Cardiac muscle cell (in vitro differentiated cells and primary cell): Measurements from ENCODE around the gene STON1. TPM values are rescaled to one million over a fixed set of nuclear protein-coding genes. Genes with fewer than 3 reads are reported as not detected.

Source experiments
- DNase-seq, 2 donors: peaks; one replicate each; pipeline versions ENCODE4 v3.0.0 to v3.0.0-alpha.2; 2010 to 2017; ENCODE audit warnings: low read depth in 1 of 2, low spot score in 1 of 2
- H3K27ac ChIP-seq: fragments of 200-600 bp; sonication (generic); 2 replicates; pipeline ENCODE4 v1.5.1; 2016
- H3K27me3 ChIP-seq: fragments of 200-600 bp; sonication (generic); 2 replicates; pipeline ENCODE4 v1.6.0; 2016; ENCODE audit warnings: control low read depth
- H3K36me3 ChIP-seq: fragments of 200-600 bp; sonication (generic); 2 replicates; pipeline ENCODE4 v1.5.1; 2016; ENCODE audit warnings: control low read depth
- H3K4me1 ChIP-seq: fragments of 200-600 bp; sonication (generic); 2 replicates; pipeline ENCODE4 v1.8.1; 2017; ENCODE audit warnings: low read depth, mild to moderate bottlenecking, mixed run types
- H3K4me3 ChIP-seq: fragments of 200-600 bp; sonication (generic); 2 replicates; pipeline ENCODE4 v1.5.1; 2016; ENCODE audit warnings: mild to moderate bottlenecking
- H3K9me3 ChIP-seq: fragments of 200-600 bp; sonication (generic); 2 replicates; pipeline ENCODE4 v1.5.1; 2017; ENCODE audit warnings: low read depth, mild to moderate bottlenecking, control low read depth
- polyA plus RNA-seq: library from polyadenylated mRNA; unstranded; fragments of >200 nt; fragmentation: Nextera tagmentation; extraction: Ambion mirVana; gene quantifications from 2 replicates; pipeline ENCODE4 v1.2.1, GENCODE V29; 2016
- total RNA-seq: library from RNA; depleted of rRNA; stranded (reverse); fragments of >200 nt; gene quantifications from 2 replicates; pipeline ENCODE4 v1.2.3, GENCODE V29; 2016
- TF ChIP-seq, protein P1 (sequence below): IDR thresholded peaks from 2 replicates; pipeline ENCODE4 v1.5.1; 2012; ENCODE audit warnings: low read depth, mild to moderate bottlenecking, low read length

Gene STON1
- total and polyA plus RNA-seq, 2 experiments from 2014 or later = 4.9 to 9.5 TPM

GRCh38 chr2:48534781-48535180, 4.8 kb downstream of the STON1 start:
- H3K9me3 ChIP-seq = no peaks in the 10 kb centered on the region
- H3K36me3 ChIP-seq = no peaks in the 10 kb centered on the region
- DNase-seq = no peak
- peaks cover 3% of the 10 kb centered on the region for H3K4me1 ChIP-seq
- TF ChIP-seq, protein P1, sequence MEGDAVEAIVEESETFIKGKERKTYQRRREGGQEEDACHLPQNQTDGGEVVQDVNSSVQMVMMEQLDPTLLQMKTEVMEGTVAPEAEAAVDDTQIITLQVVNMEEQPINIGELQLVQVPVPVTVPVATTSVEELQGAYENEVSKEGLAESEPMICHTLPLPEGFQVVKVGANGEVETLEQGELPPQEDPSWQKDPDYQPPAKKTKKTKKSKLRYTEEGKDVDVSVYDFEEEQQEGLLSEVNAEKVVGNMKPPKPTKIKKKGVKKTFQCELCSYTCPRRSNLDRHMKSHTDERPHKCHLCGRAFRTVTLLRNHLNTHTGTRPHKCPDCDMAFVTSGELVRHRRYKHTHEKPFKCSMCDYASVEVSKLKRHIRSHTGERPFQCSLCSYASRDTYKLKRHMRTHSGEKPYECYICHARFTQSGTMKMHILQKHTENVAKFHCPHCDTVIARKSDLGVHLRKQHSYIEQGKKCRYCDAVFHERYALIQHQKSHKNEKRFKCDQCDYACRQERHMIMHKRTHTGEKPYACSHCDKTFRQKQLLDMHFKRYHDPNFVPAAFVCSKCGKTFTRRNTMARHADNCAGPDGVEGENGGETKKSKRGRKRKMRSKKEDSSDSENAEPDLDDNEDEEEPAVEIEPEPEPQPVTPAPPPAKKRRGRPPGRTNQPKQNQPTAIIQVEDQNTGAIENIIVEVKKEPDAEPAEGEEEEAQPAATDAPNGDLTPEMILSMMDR = no peak
- H3K27ac ChIP-seq = no peak overlapping the region
- no peaks in the 10 kb centered on the region for H3K27me3 ChIP-seq
- no peak overlapping the region for H3K4me3 ChIP-seq

DNA sequence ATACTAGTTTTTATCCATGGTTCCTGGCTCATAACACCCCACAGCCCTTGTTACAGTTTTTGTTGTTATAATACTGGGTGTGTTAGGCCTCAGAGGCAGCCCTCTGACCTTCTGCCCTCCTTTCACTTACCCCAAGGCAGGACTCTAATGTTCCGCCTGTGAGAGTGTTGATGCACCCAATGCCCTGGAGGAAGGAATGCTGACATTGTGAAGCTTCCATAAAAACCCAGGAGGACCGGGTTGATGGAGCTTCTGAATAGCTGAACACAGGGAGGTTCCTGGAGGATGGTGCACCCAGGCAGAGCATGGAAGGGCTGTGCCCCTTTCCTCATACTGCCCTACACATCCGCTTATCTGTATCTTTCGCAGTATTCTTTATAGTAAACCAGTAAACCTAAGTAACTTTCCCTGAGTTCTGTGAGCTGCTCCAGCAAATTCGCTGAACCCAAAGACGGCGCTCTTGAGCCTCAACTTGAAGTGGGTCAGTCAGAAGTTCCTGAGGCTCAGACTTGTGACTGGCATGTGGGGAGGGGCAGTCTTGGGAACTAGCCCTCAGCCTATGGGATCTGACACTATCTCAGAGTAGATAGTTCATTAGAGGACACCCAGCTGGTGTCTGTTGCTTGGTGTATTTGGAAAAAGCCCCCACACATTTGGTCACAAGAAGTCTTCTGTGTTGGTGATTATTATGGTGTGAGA, 10.4 kb downstream of the STON1 start:
- Histone ChIP-seq H3K4me1 (no peaks in the 10 kb centered on the region), H3K27me3 (no peaks in the 10 kb centered on the region), H3K27ac (no peak overlapping the region), H3K36me3 (no peaks in the 10 kb centered on the region), H3K4me3 (no peak overlapping the region), H3K9me3 (no peaks in the 10 kb centered on the region)
- TF ChIP-seq, protein P1 = no peak
- DNase-seq = no peak

GRCh38 chr2:48541666-48542389, 11.9 kb downstream of the STON1 start:
- no peaks in the 10 kb centered on the region for H3K9me3 ChIP-seq
- H3K36me3 ChIP-seq = no peaks in the 10 kb centered on the region
- H3K27me3 ChIP-seq = no peaks in the 10 kb centered on the region
- TF ChIP-seq, protein P1 = no peak
- H3K27ac ChIP-seq = no peak overlapping the region
- DNase-seq = no peak
- H3K4me3 ChIP-seq = no peak overlapping the region
- H3K4me1 ChIP-seq = peaks cover 8% of the 10 kb centered on the region

GRCh38 chr2:48543895-48544294, 13.9 kb downstream of the STON1 start:
- peak in 1 of 2 donors; percentile 35 for DNase-seq
- TF ChIP-seq, protein P1 = no peak
- Histone ChIP-seq H3K9me3 (no peaks in the 10 kb centered on the region), H3K4me1 (peaks cover 8% of the 10 kb centered on the region), H3K27me3 (no peaks in the 10 kb centered on the region), H3K27ac (no peak overlapping the region), H3K36me3 (no peaks in the 10 kb centered on the region), H3K4me3 (no peak overlapping the region)

DNA sequence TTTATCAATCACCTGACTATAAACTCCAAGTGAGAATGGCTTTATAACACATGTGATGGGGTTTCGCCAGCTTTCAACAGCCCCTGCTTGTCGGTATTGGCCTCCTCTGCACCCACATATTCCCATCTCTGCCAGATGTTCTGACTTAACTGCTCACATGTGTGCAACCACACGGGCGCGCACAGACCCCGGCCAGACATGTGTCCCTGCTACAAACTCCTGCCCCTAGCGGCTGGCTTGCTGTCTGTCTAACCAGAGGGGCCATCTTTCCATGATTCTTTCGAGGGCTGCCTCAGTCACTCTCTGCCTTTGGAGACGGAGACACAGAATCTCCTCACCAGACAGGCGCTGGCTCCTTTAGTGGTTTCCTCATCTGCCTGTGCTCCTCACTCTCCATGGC, 15.3 kb downstream of the STON1 start:
- no peaks in the 10 kb centered on the region for H3K27me3 ChIP-seq
- H3K9me3 ChIP-seq = no peaks in the 10 kb centered on the region
- no peak overlapping the region for H3K27ac ChIP-seq
- no peak for DNase-seq
- TF ChIP-seq, protein P1 = no peak
- H3K4me1 ChIP-seq = peaks cover 8% of the 10 kb centered on the region
- H3K4me3 ChIP-seq = no peak overlapping the region
- no peaks in the 10 kb centered on the region for H3K36me3 ChIP-seq
